Adrenal gland (tissue), 12 donors: Measurements from ENCODE around the gene TOX2. TPM values are rescaled to one million over a fixed set of nuclear protein-coding genes. Genes with fewer than 3 reads are reported as not detected.

Source experiments
- DNase-seq, 7 donors: peaks; one replicate each; pipeline ENCODE4 v3.0.0-alpha.2; 2019 to 2020
- H3K27ac ChIP-seq, 5 donors: fragments of 200-600 bp; sonication (generic) in 4 of 5; 1 replicate in 3 of 5; 2 replicates in 2 of 5; pipeline versions ENCODE4 v1.5.1 to v1.8.0; 2016 to 2020; ENCODE audit warnings: mild to moderate bottlenecking in 1 of 5
- H3K27me3 ChIP-seq: fragments of 200-600 bp; 2 replicates; pipeline ENCODE4 v1.8.0; 2021
- H3K36me3 ChIP-seq, 2 donors: fragments of 200-600 bp; replicated peaks in 1 of 2; 1 replicate in 1 of 2; 2 replicates in 1 of 2; pipeline versions ENCODE4 v1.5.1 to v1.8.0; 2018 to 2022
- H3K4me1 ChIP-seq, 2 donors: fragments of 200-600 bp; replicated peaks in 1 of 2; 1 replicate in 1 of 2; 2 replicates in 1 of 2; pipeline versions ENCODE4 v1.5.1 to v1.8.0; 2018 to 2021
- H3K4me3 ChIP-seq, 4 donors: fragments of 200-600 bp; sonication (generic) in 3 of 4; one replicate each; pipeline ENCODE4 v1.5.1; 2016 to 2018
- H3K9me3 ChIP-seq, 3 donors: fragments of 200-600 bp; sonication (generic) in 1 of 3; replicated peaks in 1 of 3; 1 replicate in 2 of 3; 2 replicates in 1 of 3; pipeline versions ENCODE4 v1.5.1 to v1.8.0; 2016 to 2021
- CTCF ChIP-seq, 6 experiments: fragments of 450-650 bp in 4 of 6; fragments of 200-600 bp in 2 of 6; sonication (generic) in 1 of 6; IDR thresholded peaks; 1 replicate in 5 of 6; 2 replicates in 1 of 6; pipeline versions ENCODE4 v1.5.1 to v1.8.0; 2016 to 2021; ENCODE audit warnings: antibody characterized with exemption in 6 of 6, mild to moderate bottlenecking in 2 of 6, moderate library complexity in 1 of 6
- POLR2A ChIP-seq, 2 donors: fragments of 450-650 bp; IDR thresholded peaks; one replicate each; pipeline ENCODE4 v1.6.1; 2017; ENCODE audit warnings: antibody characterized with exemption in 2 of 2, mild to moderate bottlenecking in 2 of 2, moderate library complexity in 1 of 2
- WGBS, 4 donors: extraction: QIAGEN DNeasy Blood & Tissue Kit in 2 of 4; methylation state at CpG; one replicate each; pipeline versions ENCODE4 v1.1.5 to v1.1.7; 2013 to 2017; 5-methylcytosine and 5-hydroxymethylcytosine counted together
- intact Hi-C, 2 donors: fragments of 100-400 bp; cut with DNase I; formaldehyde crosslinking; loops; one replicate each; pipeline versions ENCODE4 v1.14.1 to v1.15.0; 2022 to 2023
- polyA plus RNA-seq, 3 donors: library from polyadenylated mRNA; stranded (reverse); fragments of 200-250 nt in 2 of 3; fragments of 350-450 nt in 1 of 3; fragmentation: Illumina TruSeq in 1 of 3; extraction: RNeasy Lipid Tissue Mini Kit (QIAGEN cat#74804) in 1 of 3; gene quantifications; one replicate each; pipeline ENCODE4 v1.2.3, GENCODE V29; 2013 to 2014
- total RNA-seq, 9 donors: library from RNA; depleted of rRNA in 4 of 9; stranded (reverse); fragments of >200 nt in 4 of 9; fragments of 120-200 nt in 1 of 9; fragmentation: NEBNext Ultra II Directional in 1 of 9; extraction: Animal tissue kit (Norgen Biotek cat#: 25700) in 1 of 9; gene quantifications; one replicate each; pipeline versions ENCODE4 v1.1.0 to v1.2.4, GENCODE V29; 2013 to 2023
- donor health status: healthy with polysubstance abuse.
- donor health status: Bipolar disorder and iron deficiency.
- donor health status: DM: yes; HTN: yes; CAD: no.
- donor health status: DM: no; HTN: no; CAD: no.
- donor health status: DM: no; HTN: no; CAD: no.
- donor health status: DM: yes; HTN: yes; CAD: no.

The TOX2 gene
- total and polyA plus RNA-seq, 12 donors: 0.33 to 7.6 (median 2.8) TPM

- intact Hi-C loops: loop anchor here (2.0 to 5.0 kb wide), 2 partner anchors 77 to 199 kb away; partner anchors contain the start of gene FITM2 (in 1 of the 2)
- TF ChIP-seq POLR2A (IDR thresholded peaks at IDR 0.05) (no peak), CTCF (IDR thresholded peaks at IDR 0.05) (no peak)
- no peak overlapping the region for H3K27ac ChIP-seq
- WGBS, 4 donors: 71 to 81% (median 76%) methylated on average over 7 to 8 of the region's 8 CpGs
- DNase-seq: no peak
- H3K36me3 ChIP-seq: no peaks in the 10 kb centered on the region
- H3K4me1 ChIP-seq: no peaks in the 10 kb centered on the region
- no peaks in the 10 kb centered on the region for H3K9me3 ChIP-seq
- H3K27me3 ChIP-seq: peaks cover 9% of the 10 kb centered on the region
- H3K4me3 ChIP-seq: no peak overlapping the region
Measured at GRCh38 chr20:44113618-44114376, 199.1 kb downstream of the TOX2 start.

DNA sequence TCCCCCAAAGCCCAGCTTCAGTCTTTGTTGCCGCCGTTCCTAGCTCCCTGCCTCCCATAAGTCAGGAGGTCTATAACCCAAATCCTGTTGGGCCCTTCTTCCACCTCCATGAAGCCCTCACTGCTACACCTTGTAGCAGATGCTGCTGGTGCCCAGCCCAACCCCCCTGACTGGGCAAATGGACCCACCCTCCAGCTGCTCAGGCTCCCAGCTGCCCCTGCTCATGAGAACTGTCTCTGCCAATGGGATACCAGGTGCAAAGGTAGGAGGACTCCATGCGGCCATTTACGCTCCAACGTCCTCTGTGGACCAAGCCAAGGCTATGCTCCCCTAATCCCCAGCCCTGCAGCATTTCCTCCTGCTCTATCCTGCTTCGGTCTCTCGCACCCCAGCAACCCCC, 200.5 kb downstream of the TOX2 start:
- WGBS, 4 donors: 84 to 92% (median 87%) methylated on average over 6 to 7 of the region's 7 CpGs
- Histone ChIP-seq H3K27me3 (peaks cover 9% of the 10 kb centered on the region), H3K27ac (no peak overlapping the region), H3K36me3 (no peaks in the 10 kb centered on the region), H3K9me3 (no peaks in the 10 kb centered on the region), H3K4me1 (no peaks in the 10 kb centered on the region), H3K4me3 (no peak overlapping the region)
- intact Hi-C loops: loop anchor here (2.0 kb wide), 1 partner anchor 76 kb away; no protein-coding TSS in a partner anchor
- TF ChIP-seq POLR2A (IDR thresholded peaks at IDR 0.05) (no peak), CTCF (IDR thresholded peaks at IDR 0.05) (no peak)
- DNase-seq: no peak

- Histone ChIP-seq H3K4me3 (no peak overlapping the region), H3K9me3 (no peaks in the 10 kb centered on the region), H3K36me3 (no peaks in the 10 kb centered on the region), H3K27ac (no peak overlapping the region), H3K27me3 (peaks cover 9% of the 10 kb centered on the region), H3K4me1 (no peaks in the 10 kb centered on the region)
- intact Hi-C loops: loop anchor here (2.0 kb wide), 1 partner anchor 75 kb away; no protein-coding TSS in a partner anchor
- no peak for TF ChIP-seq POLR2A (IDR thresholded peaks at IDR 0.05)
- TF ChIP-seq CTCF (IDR thresholded peaks at IDR 0.05): no peak
- DNase-seq: no peak
- WGBS, 4 donors: 38 to 70% (median 45%) methylated on average over 15 to 76 of the region's 76 CpGs
Measured at GRCh38 chr20:44115762-44116644, 201.4 kb downstream of the TOX2 start.
